Measurements from ENCODE around the gene PLA2G4E. TPM values are rescaled to one million over a fixed set of nuclear protein-coding genes. Genes with fewer than 3 reads are reported as not detected.

PLA2G4E gene, protein sequence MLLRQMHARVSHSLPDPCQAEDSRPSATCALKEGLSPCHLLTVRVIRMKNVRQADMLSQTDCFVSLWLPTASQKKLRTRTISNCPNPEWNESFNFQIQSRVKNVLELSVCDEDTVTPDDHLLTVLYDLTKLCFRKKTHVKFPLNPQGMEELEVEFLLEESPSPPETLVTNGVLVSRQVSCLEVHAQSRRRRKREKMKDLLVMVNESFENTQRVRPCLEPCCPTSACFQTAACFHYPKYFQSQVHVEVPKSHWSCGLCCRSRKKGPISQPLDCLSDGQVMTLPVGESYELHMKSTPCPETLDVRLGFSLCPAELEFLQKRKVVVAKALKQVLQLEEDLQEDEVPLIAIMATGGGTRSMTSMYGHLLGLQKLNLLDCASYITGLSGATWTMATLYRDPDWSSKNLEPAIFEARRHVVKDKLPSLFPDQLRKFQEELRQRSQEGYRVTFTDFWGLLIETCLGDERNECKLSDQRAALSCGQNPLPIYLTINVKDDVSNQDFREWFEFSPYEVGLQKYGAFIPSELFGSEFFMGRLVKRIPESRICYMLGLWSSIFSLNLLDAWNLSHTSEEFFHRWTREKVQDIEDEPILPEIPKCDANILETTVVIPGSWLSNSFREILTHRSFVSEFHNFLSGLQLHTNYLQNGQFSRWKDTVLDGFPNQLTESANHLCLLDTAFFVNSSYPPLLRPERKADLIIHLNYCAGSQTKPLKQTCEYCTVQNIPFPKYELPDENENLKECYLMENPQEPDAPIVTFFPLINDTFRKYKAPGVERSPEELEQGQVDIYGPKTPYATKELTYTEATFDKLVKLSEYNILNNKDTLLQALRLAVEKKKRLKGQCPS
- total RNA-seq (2022) (1.4 and 1.8 TPM in 2 replicates), Bru-seq, nascent RNA (percentile 33 among the genes with signal in this experiment), BruChase-seq, experiment 1, labeled RNA remaining after a 2-hour chase (percentile 23 among the genes with signal in this experiment), BruChase-seq, experiment 2, labeled RNA remaining after a 6-hour chase (percentile 24 among the genes with signal in this experiment)
- long read RNA-seq, partial matches to known transcripts: 1 of 4 reads
- long read RNA-seq, other reads (novel, unspliced or antisense): 3 of 4 reads

DNA sequence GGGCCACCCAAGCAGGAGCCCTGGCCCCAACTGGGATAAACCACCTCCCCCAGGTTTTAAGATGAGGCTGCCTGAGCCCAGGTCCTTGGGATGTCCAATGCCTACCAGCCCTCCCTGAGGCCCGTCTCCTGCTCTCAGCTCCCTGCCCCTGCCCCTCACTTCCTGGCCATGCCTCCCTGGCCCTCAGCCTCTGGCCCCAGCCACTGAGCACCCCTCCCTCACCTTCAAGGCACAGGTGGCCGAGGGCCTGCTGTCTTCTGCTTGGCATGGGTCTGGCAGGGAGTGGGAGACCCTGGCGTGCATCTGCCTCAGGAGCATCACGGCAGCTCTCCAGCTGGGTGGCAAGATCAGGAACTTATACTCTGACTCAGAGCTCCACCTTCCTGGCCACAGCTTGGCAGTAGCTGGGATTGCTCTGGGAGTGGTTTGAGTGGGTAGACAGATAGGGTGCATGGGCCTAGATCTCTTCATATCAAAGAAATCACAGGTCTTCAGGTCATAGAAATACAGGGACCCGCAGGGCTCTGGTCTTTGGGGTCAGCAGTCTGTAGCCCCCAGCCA, at the start of gene PLA2G4E:
Gene PLA2G4E (minus strand): TSS at position 330 of the 561 bp plus-strand sequence. CDS start 12 bp downstream, at position 318.
- POLR2A ChIA-PET: no interaction called here
- Mint-ChIP-seq H3K4me3 (ENCODE audit: unreplicated experiment) (no peak within 1 kb of the TSS), H3K27me3 (ENCODE audit: insufficient read depth, unreplicated experiment) (no peaks in the 10 kb centered on the region), H3K36me3 (ENCODE audit: insufficient read depth, unreplicated experiment) (peaks cover 18% of the 10 kb centered on the region), H3K27ac (ENCODE audit: unreplicated experiment) (no peak within 1 kb of the TSS), H3K4me1 (ENCODE audit: low read depth, unreplicated experiment) (no peaks in the 10 kb centered on the region), H3K9me3 (ENCODE audit: unreplicated experiment) (peaks cover 30% of the 10 kb centered on the region)
- no peak within 1 kb of the TSS for H3K4me3 ChIP-seq (ENCODE audit: low read depth, low read length)
- H3K4me1 ChIP-seq: no peaks in the 10 kb centered on the region
- intact Hi-C loops (cut with micrococcal nuclease; ENCODE audit: unreplicated experiment): no loop called here
- no peaks in the 10 kb centered on the region for H3K27me3 ChIP-seq (replicated peaks; ENCODE audit: control insufficient read depth, insufficient read depth, low read length)
- no peaks in the 10 kb centered on the region for H3K36me3 ChIP-seq (ENCODE audit: control insufficient read depth, insufficient read depth, low read length)
- CTCF ChIA-PET: no interaction called here
- no TSS peak for BruUV-seq (replicated peaks)
- DNase-seq: no peak
- peaks cover 31% of the 10 kb centered on the region for H3K9me3 ChIP-seq
- TF ChIP-seq CTCF (IDR thresholded peaks at IDR 0.05; ENCODE audit: insufficient read depth in 1 of 2, low read depth in 1 of 2, low read length in 1 of 2, severe bottlenecking in 1 of 2, unreplicated experiment in 1 of 2): no peak

- H3K4me1 ChIP-seq: peaks cover 18% of the 10 kb centered on the region
- no peaks in the 10 kb centered on the region for H3K36me3 ChIP-seq (ENCODE audit: control insufficient read depth, insufficient read depth, low read length)
- H3K4me3 ChIP-seq (ENCODE audit: low read depth, low read length): no peak overlapping the region
- Mint-ChIP-seq H3K9me3 (ENCODE audit: unreplicated experiment) (no peaks in the 10 kb centered on the region), H3K27ac (ENCODE audit: unreplicated experiment) (no peak overlapping the region), H3K36me3 (ENCODE audit: insufficient read depth, unreplicated experiment) (no peaks in the 10 kb centered on the region), H3K4me1 (ENCODE audit: low read depth, unreplicated experiment) (no peaks in the 10 kb centered on the region), H3K27me3 (ENCODE audit: insufficient read depth, unreplicated experiment) (no peaks in the 10 kb centered on the region), H3K4me3 (ENCODE audit: unreplicated experiment) (no peak overlapping the region)
- intact Hi-C loops (cut with micrococcal nuclease; ENCODE audit: unreplicated experiment): no loop called here
- no peaks in the 10 kb centered on the region for H3K9me3 ChIP-seq
- ChIA-PET POLR2A (no interaction called here), CTCF (no interaction called here)
- BruUV-seq (replicated peaks): no TSS peak
- TF ChIP-seq CTCF (IDR thresholded peaks at IDR 0.05; ENCODE audit: insufficient read depth in 1 of 2, low read depth in 1 of 2, low read length in 1 of 2, severe bottlenecking in 1 of 2, unreplicated experiment in 1 of 2): no peak
- H3K27me3 ChIP-seq (replicated peaks; ENCODE audit: control insufficient read depth, insufficient read depth, low read length): no peaks in the 10 kb centered on the region
- no peak for DNase-seq
These were observed 49.6 kb upstream of the PLA2G4E start for GRCh38 chr15:42070279-42070975.

Measured in Caco-2 (cell line).